CD4-positive, alpha-beta T cell (primary cell): Measurements from ENCODE around the gene ASS1. TPM values are rescaled to one million over a fixed set of nuclear protein-coding genes. Genes with fewer than 3 reads are reported as not detected.
A peak's percentile ranks its signal among the peaks of the same experiment; 100 is the strongest.
"Not testable (repeated sequence)": the region's sequence is repeated elsewhere in the genome, so short reads cannot be mapped to it uniquely, and the experiment has no call there.

Experiments
- ATAC-seq: fragments of 200-7000 bp; cut with Tn5 transposase; one replicate; pipeline ENCODE4 v1.10.0; 2022; ENCODE audit warnings: mild to moderate bottlenecking; ENCODE audit not compliant: poor library complexity
- CTCF ChIA-PET: fragments of 350-600 bp; sonication (Branson Sonifier 250); formaldehyde crosslinking; loops from one replicate; lab custom pipeline; 2021; ENCODE audit warnings: antibody characterized with exemption, inconsistent platforms; lab: Charles Lee
- POLR2A ChIA-PET: fragments of 350-600 bp; sonication (Branson Sonifier 250); formaldehyde crosslinking; loops from one replicate; lab custom pipeline; 2021; ENCODE audit warnings: antibody characterized with exemption, inconsistent platforms; lab: Charles Lee
- DNase-seq, 14 experiments: peaks; one replicate each; pipeline ENCODE4 v3.0.0-alpha.2; 2013 to 2020; ENCODE audit warnings: mixed read lengths in 2 of 14
- H3K27ac ChIP-seq, 2 donors: one replicate each; pipeline versions ENCODE4 v1.5.1 to v1.7.0; 2013; ENCODE audit warnings: low read length in 2 of 2, low read depth in 1 of 2, mild to moderate bottlenecking in 1 of 2
- H3K27me3 ChIP-seq, 2 experiments: 1 replicate in 1 of 2; 2 replicates in 1 of 2; pipeline versions ENCODE4 v1.6.1 to v1.7.0; 2013; ENCODE audit warnings: low read length in 2 of 2, control low read depth in 1 of 2, mild to moderate bottlenecking in 1 of 2, moderate library complexity in 1 of 2; ENCODE audit not compliant: insufficient read depth in 2 of 2, control insufficient read depth in 1 of 2
- H3K36me3 ChIP-seq: one replicate; pipeline ENCODE4 v1.6.1; 2013; ENCODE audit warnings: low read length, control low read depth; ENCODE audit not compliant: insufficient read depth
- H3K4me1 ChIP-seq: one replicate; pipeline ENCODE4 v1.6.1; 2013; ENCODE audit warnings: low read length, control low read depth; ENCODE audit not compliant: insufficient read depth
- H3K4me3 ChIP-seq: one replicate; pipeline ENCODE4 v1.5.1; 2013; ENCODE audit warnings: mild to moderate bottlenecking, low read length, moderate library complexity
- H3K9me3 ChIP-seq, 2 experiments: 1 replicate in 1 of 2; 2 replicates in 1 of 2; pipeline versions ENCODE4 v1.6.1 to v1.7.0; 2013; ENCODE audit warnings: low read length in 2 of 2, mild to moderate bottlenecking in 2 of 2, control low read depth in 1 of 2, moderate library complexity in 1 of 2; ENCODE audit not compliant: control insufficient read depth in 1 of 2, insufficient read depth in 1 of 2
- H3K27ac Mint-ChIP-seq: one replicate; pipeline ENCODE4 v1.8.0; 2020; ENCODE audit warnings: mixed read lengths
- H3K27me3 Mint-ChIP-seq: one replicate; pipeline ENCODE4 v1.8.0; 2021; ENCODE audit warnings: mixed read lengths
- H3K36me3 Mint-ChIP-seq: one replicate; pipeline ENCODE4 v1.8.0; 2021; ENCODE audit warnings: low read depth, mixed read lengths
- H3K4me1 Mint-ChIP-seq: one replicate; pipeline ENCODE4 v1.8.0; 2021; ENCODE audit warnings: low read depth, mixed read lengths
- H3K4me3 Mint-ChIP-seq: one replicate; pipeline ENCODE4 v1.8.0; 2020; ENCODE audit warnings: mild to moderate bottlenecking, mixed read lengths
- H3K9me3 Mint-ChIP-seq: one replicate; pipeline ENCODE4 v1.8.0; 2020; ENCODE audit warnings: mixed read lengths
- intact Hi-C, 2 experiments: fragments of 100-400 bp; cut with DNase I in 1 of 2; cut with micrococcal nuclease in 1 of 2; formaldehyde crosslinking; loops; one replicate each; pipeline versions ENCODE4 v1.15.1 to v1.9.0; 2023 to 2025; cut with DNase I, micrococcal nuclease
- total RNA-seq, 174 experiments: library from RNA in 2 of 174; stranded (reverse) in 2 of 174; gene quantifications; one replicate each; pipeline ENCODE4 v1.2.3 and lab custom pipeline; 2021 to 2026
- TF ChIP-seq, protein P1 (sequence below): fragments of 200-600 bp; IDR thresholded peaks from one replicate; pipeline ENCODE4 v1.8.0; 2022; ENCODE audit warnings: antibody characterized with exemption, mild to moderate bottlenecking

Gene ASS1
- total RNA-seq, 2 experiments from 2014 or later: not detected

- no peaks in the 10 kb centered on the region for H3K36me3 Mint-ChIP-seq
- H3K36me3 ChIP-seq: no peaks in the 10 kb centered on the region
- no peak overlapping the region for H3K4me3 Mint-ChIP-seq
- H3K4me3 ChIP-seq: no peak overlapping the region
- CTCF ChIA-PET: no interaction called here
- ATAC-seq (no peak), DNase-seq (no peak)
- intact Hi-C loops: no loop called here
- H3K27ac Mint-ChIP-seq: no peak overlapping the region
- H3K27ac ChIP-seq: no peak overlapping the region
- H3K4me1 Mint-ChIP-seq: no peaks in the 10 kb centered on the region
- POLR2A ChIA-PET: no interaction called here
- H3K27me3 Mint-ChIP-seq: peaks cover 48% of the 10 kb centered on the region
- H3K4me1 ChIP-seq: peaks cover 8% of the 10 kb centered on the region
- H3K27me3 ChIP-seq: peaks cover 26 to 27% of the 10 kb centered on the region in 2 experiments
- TF ChIP-seq, protein P1, sequence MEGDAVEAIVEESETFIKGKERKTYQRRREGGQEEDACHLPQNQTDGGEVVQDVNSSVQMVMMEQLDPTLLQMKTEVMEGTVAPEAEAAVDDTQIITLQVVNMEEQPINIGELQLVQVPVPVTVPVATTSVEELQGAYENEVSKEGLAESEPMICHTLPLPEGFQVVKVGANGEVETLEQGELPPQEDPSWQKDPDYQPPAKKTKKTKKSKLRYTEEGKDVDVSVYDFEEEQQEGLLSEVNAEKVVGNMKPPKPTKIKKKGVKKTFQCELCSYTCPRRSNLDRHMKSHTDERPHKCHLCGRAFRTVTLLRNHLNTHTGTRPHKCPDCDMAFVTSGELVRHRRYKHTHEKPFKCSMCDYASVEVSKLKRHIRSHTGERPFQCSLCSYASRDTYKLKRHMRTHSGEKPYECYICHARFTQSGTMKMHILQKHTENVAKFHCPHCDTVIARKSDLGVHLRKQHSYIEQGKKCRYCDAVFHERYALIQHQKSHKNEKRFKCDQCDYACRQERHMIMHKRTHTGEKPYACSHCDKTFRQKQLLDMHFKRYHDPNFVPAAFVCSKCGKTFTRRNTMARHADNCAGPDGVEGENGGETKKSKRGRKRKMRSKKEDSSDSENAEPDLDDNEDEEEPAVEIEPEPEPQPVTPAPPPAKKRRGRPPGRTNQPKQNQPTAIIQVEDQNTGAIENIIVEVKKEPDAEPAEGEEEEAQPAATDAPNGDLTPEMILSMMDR: no peak
- H3K9me3 ChIP-seq: peaks cover 0 to 38% of the 10 kb centered on the region in 2 experiments
- no peaks in the 10 kb centered on the region for H3K9me3 Mint-ChIP-seq
These were observed 12.0 kb upstream of the ASS1 start for GRCh38 chr9:130432796-130433167.

DNA sequence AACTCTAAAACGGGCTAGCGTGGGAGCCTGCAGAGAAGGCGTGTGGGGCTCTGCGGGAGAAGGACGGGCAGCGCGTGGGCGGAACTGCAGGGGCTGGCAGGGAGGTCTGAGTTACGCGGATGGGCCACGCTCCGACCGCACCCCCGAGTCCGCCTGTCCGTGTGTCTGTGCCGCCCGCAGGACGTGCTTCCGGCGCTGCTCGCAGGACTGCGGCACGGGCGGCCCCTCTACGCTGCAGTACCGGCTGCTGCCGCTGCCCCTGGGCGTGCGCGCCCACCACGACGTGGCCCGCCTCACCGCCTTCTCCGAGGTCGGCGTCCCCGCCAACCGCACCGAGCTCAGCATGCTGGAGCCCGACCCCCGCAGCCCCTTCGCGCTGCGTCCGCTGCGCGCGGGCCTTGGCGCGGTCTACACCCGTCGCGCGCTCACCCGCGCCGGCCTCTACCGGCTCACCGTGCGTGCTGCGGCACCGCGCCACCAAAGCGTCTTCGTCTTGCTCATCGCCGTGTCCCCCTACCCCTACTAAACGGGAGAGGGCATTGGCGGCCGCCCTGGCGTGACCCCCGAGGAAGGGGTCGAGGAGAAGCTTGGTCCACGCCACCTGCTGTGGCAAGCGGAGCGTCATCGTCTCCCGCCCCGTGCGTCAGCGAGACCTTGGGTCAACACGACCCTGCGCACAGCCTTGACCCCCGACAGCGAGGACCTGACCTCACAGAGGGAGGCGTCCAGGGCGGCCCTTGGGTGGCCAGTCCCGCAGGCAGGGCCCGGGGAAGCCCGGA is 11.4 kb upstream of the ASS1 start:
- no peak overlapping the region for H3K27ac ChIP-seq
- TF ChIP-seq, protein P1: no peak
- no peak overlapping the region for H3K27ac Mint-ChIP-seq
- H3K4me1 ChIP-seq: peaks cover 8% of the 10 kb centered on the region
- DNase-seq (peak in 6 of 14 experiments; percentile 5 to 29 (median 11)), ATAC-seq (peak; percentile 68)
- H3K4me1 Mint-ChIP-seq: no peaks in the 10 kb centered on the region
- peaks cover 27 to 31% of the 10 kb centered on the region in 2 experiments for H3K27me3 ChIP-seq
- H3K4me3 Mint-ChIP-seq: no peak overlapping the region
- POLR2A ChIA-PET: no interaction called here
- CTCF ChIA-PET: no interaction called here
- H3K27me3 Mint-ChIP-seq: peaks cover 48% of the 10 kb centered on the region
- H3K36me3 ChIP-seq: no peaks in the 10 kb centered on the region
- H3K9me3 ChIP-seq: peaks cover 0 to 38% of the 10 kb centered on the region in 2 experiments
- H3K9me3 Mint-ChIP-seq: no peaks in the 10 kb centered on the region
- intact Hi-C loops: no loop called here
- H3K36me3 Mint-ChIP-seq: no peaks in the 10 kb centered on the region
- H3K4me3 ChIP-seq: no peak overlapping the region

DNA sequence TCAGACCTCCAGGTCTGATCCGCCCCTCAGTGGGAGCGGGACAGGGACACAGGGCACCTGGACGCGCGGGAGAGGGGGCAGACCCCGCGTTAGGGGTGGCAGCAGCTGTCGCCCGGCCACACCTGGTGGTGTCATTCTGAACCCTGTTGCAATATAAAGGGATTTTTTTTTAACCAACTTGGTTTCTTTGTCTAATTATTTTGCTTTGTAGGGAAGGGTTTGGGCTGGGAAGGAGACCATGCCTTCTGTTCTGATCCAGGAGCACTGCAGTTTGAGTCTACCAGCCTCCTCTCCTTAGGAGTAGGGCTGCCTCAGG is 10.9 kb upstream of the ASS1 start:
- Mint-ChIP-seq H3K4me1 (no peaks in the 10 kb centered on the region), H3K9me3 (no peaks in the 10 kb centered on the region), H3K36me3 (no peaks in the 10 kb centered on the region), H3K4me3 (no peak overlapping the region), H3K27me3 (peaks cover 48% of the 10 kb centered on the region), H3K27ac (no peak overlapping the region)
- CTCF ChIA-PET: no interaction called here
- Histone ChIP-seq H3K4me3 (no peak overlapping the region), H3K27me3 (peaks cover 30 to 37% of the 10 kb centered on the region in 2 experiments), H3K9me3 (peaks cover 0 to 38% of the 10 kb centered on the region in 2 experiments), H3K27ac (no peak overlapping the region), H3K4me1 (peaks cover 8% of the 10 kb centered on the region), H3K36me3 (no peaks in the 10 kb centered on the region)
- no peak for DNase-seq
- ATAC-seq: no peak
- TF ChIP-seq, protein P1: no peak
- POLR2A ChIA-PET: no interaction called here
- intact Hi-C loops: no loop called here

DNA sequence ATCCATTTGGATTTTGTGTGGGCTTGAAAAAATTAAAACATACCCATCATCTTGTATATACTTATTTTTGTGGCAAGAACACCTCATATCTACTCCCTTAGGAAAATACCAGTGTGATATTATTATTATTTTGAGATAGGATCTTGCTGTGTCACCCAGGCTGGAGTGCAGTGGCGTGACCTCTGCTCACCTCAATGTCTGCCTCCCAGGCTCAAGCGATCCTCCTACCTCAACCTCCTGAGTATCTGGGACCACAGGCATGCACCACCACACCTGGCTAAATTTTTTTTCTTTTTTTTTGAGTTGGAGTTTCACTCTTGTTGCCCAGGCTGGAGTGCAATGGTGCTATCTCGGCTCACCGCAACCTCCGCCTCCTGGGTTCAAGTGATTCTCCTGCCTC is 10.1 kb upstream of the ASS1 start:
- CTCF ChIA-PET, DNase-seq, H3K4me1 ChIP-seq, H3K4me3 ChIP-seq, intact Hi-C loops, H3K27ac ChIP-seq, POLR2A ChIA-PET, H3K9me3 Mint-ChIP-seq, H3K36me3 ChIP-seq, H3K4me3 Mint-ChIP-seq, H3K27ac Mint-ChIP-seq, ATAC-seq, H3K4me1 Mint-ChIP-seq, H3K36me3 Mint-ChIP-seq: not testable (repeated sequence)
- H3K27me3 Mint-ChIP-seq: peaks cover 51% of the 10 kb centered on the region
- Histone ChIP-seq H3K9me3 (peaks cover 0 to 32% of the 10 kb centered on the region in 2 experiments), H3K27me3 (peaks cover 30 to 37% of the 10 kb centered on the region in 2 experiments)
